GM13976 (cell line): Measurements from ENCODE around the gene TLE1.

Experiments
- DNase-seq: peaks from one replicate; pipeline ENCODE4 v3.0.0; 2012; ENCODE audit warnings: low spot score
- in situ Hi-C: fragments of 300-500 bp; cut with MboI; formaldehyde crosslinking; loops from one replicate; pipeline ENCODE4 v1.12.0; 2022; ENCODE audit warnings: low sequenced_read_pairs, mixed read lengths, inconsistent platforms; ENCODE audit not compliant: unreplicated experiment
- TF ChIP-seq, protein P1 (sequence below): IDR thresholded peaks from 2 replicates; pipeline ENCODE4 v1.5.1; 2012; ENCODE audit warnings: borderline replicate concordance, mild to moderate bottlenecking; ENCODE audit not compliant: insufficient read depth; ENCODE audit errors: extremely low read depth, missing control alignments, control extremely low read depth

The TLE1 gene

DNA sequence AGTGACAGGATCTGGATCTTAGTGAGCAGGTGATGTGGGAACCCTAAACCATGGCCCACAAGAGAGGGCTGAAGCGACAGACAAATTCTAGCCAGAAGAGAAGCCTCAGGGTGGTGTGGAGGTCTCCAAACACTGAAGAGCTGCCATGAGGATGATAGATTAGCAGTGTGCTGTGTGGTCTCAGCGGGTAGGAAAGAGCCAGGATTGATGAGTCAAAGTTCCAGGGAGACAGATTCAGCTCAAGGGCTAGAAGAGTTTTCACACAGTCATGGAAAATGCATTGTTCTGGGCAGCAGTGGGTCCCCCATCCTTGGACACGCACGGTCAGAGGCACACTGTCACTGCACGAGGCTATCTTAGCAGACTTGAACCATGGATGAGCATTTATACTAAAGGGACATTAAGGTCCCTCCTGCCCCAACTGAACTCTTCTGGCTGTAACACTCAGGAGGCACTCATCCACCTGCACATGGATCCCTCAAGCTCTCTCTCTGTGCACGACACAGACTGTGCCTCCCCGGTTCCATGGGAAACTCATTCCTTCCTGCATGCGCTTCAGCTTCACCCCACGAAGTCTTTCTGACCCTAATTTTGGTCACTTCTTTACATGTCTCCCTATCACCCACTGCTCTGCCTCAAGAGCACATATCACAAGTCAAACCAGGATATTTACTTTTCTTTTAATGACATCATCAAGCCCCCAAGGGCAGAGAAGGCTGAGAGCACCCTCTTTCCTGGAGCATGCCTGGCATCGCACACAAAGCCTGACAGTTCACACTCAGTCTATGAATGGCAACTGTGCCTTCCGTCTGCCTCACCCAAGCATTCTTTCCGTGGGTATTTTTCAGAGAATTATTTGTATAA is 84.8 kb downstream of the TLE1 start:
- in situ Hi-C loops, result no loop called here
- DNase-seq, result no peak
- TF ChIP-seq, protein P1, sequence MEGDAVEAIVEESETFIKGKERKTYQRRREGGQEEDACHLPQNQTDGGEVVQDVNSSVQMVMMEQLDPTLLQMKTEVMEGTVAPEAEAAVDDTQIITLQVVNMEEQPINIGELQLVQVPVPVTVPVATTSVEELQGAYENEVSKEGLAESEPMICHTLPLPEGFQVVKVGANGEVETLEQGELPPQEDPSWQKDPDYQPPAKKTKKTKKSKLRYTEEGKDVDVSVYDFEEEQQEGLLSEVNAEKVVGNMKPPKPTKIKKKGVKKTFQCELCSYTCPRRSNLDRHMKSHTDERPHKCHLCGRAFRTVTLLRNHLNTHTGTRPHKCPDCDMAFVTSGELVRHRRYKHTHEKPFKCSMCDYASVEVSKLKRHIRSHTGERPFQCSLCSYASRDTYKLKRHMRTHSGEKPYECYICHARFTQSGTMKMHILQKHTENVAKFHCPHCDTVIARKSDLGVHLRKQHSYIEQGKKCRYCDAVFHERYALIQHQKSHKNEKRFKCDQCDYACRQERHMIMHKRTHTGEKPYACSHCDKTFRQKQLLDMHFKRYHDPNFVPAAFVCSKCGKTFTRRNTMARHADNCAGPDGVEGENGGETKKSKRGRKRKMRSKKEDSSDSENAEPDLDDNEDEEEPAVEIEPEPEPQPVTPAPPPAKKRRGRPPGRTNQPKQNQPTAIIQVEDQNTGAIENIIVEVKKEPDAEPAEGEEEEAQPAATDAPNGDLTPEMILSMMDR, result no peak

DNA sequence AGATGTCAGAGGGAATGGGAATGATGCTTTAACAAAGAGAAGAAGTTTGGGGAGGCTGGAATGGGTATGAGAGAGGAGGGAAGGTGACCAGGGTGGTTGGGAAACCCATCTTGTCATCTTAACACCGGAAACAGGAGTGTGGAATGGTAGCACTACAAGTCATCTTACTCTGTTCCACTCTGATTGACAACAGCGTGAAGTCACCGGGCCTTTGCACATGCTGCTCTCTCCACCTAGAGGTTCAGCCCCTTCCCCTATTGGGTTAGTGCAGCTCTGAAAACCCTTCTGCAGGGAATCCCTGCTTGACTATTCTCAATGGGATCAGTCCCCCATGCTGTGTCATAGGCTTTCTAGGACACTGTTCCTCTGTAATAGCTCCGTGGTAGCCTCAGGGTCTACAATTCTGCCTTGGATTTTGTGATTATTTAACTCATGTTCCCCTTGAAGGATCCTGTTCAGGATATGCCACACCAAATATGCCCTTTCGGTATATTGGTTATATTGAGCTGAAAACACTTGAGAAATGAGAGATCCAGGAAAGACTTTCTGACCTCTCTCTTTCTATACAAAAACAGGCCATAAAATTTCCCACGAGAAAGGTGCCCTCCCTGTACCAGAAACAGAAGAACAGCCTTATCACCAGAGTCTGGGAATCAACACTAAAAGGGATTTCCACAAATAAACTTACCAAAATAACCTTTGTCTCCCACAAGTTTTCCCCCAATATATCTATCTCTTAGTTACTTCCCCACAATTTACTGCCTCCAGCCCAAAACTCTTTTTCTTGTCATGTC is 86.3 kb downstream of the TLE1 start:
- in situ Hi-C loops, result no loop called here
- TF ChIP-seq, protein P1, result no peak
- no peak for DNase-seq

DNA sequence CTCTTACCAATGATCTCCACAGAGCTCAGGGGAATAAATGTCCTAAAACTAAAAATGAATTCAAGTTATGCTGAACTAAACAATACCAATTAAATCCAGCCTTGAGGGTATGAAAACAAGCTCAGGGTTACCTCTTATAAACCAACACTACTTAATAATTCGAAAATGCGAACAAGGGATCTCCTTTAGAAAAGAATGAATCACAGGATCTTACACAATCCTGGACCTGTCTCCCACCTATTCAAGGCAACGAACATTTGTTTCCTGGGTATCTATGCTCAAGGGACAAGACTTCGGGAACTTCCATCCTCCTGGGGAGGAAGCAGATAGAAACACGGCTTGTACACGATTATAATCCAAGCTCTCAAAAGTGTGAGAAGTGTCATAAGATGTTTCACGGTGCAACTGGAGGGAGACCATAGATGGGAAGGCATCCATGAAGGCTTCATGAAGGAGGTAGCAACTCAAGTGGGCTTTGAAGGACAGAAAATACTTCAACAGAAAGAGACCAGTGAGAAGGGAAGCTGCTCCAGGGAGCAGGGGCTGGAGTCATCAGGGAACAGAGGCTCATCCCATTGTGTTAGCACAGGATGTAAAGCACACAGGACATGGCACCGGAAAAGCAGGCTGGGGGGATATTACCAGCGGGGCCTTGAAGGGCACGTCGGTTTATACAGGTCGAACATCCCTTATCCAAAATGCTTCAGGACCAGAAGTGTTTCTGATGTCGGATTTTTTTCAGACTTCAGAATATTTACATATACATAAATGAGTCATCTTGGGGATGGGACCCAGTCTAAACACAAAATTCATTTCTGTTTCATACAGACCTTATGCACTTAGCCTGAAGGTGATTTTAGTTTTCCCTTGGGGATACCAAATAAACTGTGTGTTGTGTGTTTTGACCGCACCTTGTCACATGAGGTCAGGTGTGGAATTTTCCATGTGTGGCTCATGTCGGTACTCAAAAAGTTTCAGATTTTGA is 87.4 kb downstream of the TLE1 start:
- in situ Hi-C loops, result no loop called here
- TF ChIP-seq, protein P1, result no peak

DNA sequence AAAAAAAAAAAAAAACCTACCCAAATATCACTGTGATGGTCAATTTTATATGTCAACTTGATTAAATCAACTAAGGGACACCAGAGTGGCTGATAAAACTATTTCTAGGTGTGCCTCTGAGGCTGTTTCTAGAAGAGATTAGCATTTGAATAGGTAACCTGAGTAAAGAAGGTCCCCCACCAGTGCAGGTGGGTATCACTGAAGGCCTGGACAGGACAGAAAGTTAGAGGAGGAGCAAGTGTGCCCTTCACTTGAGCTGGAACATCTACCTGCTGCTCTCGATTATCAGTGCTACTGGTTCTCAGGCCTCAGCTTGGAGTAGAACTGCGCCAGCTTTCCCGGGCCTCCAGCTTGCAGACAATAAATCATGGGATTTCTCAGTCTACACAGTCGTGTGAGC is 88.7 kb downstream of the TLE1 start:
- TF ChIP-seq, protein P1, result no peak
- in situ Hi-C loops, result no loop called here
- DNase-seq, result no peak

More for the DNA sequence above, 87.4 kb downstream of the TLE1 start:
- no peak for DNase-seq

DNA sequence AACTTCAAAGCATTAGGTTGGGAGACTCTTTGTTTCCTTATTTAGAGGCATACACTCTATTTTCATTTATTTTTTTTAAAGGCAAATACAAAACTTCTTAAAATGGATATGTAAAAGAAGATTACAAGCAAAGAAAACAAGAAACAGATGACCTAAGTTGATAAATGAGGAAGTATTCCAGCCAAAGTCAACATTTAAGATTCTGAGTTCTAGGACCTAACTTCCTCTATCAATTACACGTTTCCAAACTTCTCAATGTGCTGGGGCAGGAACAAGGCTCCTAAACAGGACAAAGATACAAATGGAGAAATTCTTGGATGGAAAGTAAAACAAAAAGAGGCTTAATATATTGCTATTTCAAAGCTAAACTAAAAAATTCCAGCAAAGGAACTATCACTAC is 89.5 kb downstream of the TLE1 start:
- DNase-seq, result no peak
- TF ChIP-seq, protein P1, result no peak
- in situ Hi-C loops, result no loop called here

DNA sequence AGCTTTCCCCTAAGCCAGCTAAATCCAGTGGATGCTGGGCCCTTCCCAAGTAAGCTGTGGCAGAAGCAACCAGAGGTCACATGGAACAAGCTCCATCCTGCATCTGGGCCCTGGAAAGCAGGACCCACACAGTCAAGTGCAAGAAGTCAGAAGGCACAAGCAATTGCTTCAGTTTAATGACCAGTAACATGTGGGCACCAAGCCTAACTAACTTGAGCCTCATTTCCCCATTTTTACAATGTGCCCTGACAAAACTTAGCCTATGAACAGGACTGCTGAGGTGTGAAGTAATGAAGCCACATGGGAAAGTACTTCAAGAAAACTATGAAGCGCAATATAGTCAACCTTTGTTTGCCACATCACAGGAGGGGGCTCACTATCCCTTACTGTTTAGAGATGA is 90.5 kb downstream of the TLE1 start:
- in situ Hi-C loops, result no loop called here
- TF ChIP-seq, protein P1, result no peak
- no peak for DNase-seq
